T-helper 2 cell treated with Interferon-gamma antibody and Interleukin-4, amounts not matched to agents 100 ng/mL and 5 ng/mL, for 36 hours (primary cell): ENCODE data around the gene FAM8A1. TPM values are rescaled to one million over a fixed set of nuclear protein-coding genes. Genes with fewer than 3 reads are reported as not detected.

ENCODE experiments used
- intact Hi-C: fragments of 100-400 bp; cut with micrococcal nuclease; formaldehyde crosslinking; loops from one replicate; pipeline ENCODE4 v1.15.1; 2023
- total RNA-seq: library from RNA; stranded (reverse); gene quantifications from 2 replicates; pipeline ENCODE4 v1.2.3, GENCODE V29; 2022

Gene FAM8A1
- total RNA-seq, 1 donor from 2014 or later, result 7.5 TPM

DNA sequence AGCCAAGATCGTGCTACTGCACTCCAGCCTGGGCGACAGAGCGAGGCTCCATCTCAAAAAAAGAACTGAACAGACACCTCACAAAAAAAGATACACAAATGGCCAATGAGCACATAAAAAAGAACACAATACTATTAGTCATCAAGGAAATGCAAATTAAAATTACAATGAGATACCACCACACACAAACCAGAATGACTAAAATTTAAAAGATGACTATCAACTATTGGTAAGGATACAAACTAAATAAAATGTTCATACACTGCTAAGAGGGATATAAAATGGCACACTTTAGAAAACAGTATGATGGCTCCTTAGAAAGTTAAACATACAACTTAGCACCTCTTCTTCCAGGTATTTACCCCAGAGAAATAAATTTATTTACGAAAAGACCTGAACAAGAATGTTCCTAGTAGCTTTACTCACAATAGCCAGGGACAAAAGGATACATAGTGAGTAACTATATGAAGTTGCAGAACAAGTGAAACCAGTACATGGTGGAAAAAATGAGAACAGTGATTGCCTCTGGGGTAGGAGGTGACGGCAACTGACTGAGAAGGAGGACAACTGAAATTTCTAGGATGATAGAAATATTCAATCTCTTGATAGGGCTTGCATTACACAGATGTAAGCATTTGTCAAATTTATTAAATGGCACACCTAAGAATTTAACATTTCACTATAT lies 53.2 kb downstream of the FAM8A1 start:
- intact Hi-C loops, result no loop called here

DNA sequence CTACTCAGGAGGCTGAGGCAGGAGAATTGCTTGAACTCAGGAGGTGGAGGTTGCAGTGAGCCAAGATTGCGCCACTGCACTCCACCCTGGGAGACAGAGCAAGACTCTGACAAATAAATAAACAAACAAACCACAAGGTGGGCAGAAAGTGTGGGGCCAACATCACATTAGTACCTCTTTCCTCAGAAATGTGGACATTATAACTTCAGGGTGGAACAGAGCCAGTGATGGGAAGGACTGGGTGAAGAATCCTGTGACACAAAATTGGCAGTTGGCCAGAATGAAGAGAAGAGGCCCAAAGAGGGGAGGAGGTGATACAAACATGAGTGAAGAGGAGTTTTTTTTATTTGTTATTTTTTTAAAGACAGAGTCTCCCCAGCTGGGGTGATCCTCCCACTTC lies 56.0 kb downstream of the FAM8A1 start:
- intact Hi-C loops, result no loop called here

DNA sequence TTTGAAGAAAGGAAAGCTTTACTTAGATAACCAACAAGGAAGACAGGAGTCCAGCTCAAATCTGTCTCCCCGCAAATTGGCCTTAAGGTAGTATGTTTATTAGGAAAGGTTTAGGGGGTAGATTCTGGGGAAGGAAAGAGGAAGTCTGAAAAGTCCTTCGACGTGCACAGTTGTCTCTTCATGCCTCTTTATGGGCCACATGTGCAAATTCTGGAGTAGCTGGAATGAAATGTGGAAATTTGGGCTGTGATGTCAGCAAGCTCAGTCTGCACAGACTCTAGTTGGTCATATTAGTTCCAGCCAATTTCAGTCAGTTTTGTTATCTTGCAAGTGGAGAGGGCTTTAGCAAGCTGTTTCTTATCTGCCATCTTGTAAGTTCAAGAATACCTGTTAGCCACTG lies 56.5 kb downstream of the FAM8A1 start:
- intact Hi-C loops, result no loop called here

Other genes with a start within 250 kb of the FAM8A1 start
- gene CAP2, start 206.7 kb upstream of the FAM8A1 start, total RNA-seq, result not detected in 2 replicates
- gene NUP153, start 106.6 kb downstream of the FAM8A1 start, total RNA-seq, result 93.9 and 94.3 TPM in 2 replicates